Panc1 (cell line): ENCODE measurements around the gene TRNAU1AP. TPM values are rescaled to one million over a fixed set of nuclear protein-coding genes. Genes with fewer than 3 reads are reported as not detected.

Source experiments
- ATAC-seq: fragments of 200-7000 bp; cut with Tn5 transposase; 2 replicates; pipeline ENCODE4 v1.9.1; 2020; ENCODE audit warnings: mild to moderate bottlenecking, moderate library complexity
- BruUV-seq: library from RNA; stranded (reverse); fragments of 400-500 nt; replicated peaks from 2 replicates; lab custom pipeline; 2021; lab: Mats Ljungman, UMichigan
- CTCF ChIA-PET: fragments of 300-600 bp; sonication (Branson Sonifier 250); formaldehyde crosslinking; loops from one replicate; lab custom pipeline; 2022; ENCODE audit warnings: antibody characterized with exemption; lab: Charles Lee
- POLR2A ChIA-PET: fragments of 300-600 bp; sonication (Branson Sonifier 250); formaldehyde crosslinking; loops from one replicate; lab custom pipeline; 2022; ENCODE audit warnings: antibody characterized with exemption; lab: Charles Lee
- DNase-seq: peaks from one replicate; pipeline ENCODE4 v3.0.0-alpha.2; 2010; ENCODE audit warnings: low read depth, low spot score
- H3K27ac ChIP-seq: 2 replicates; pipeline ENCODE4 v1.5.1; 2011; ENCODE audit warnings: mild to moderate bottlenecking, low read length, inconsistent platforms
- H3K27me3 ChIP-seq: fragments of 200-500 bp; sonication (Bioruptor generic); 2 replicates; pipeline ENCODE4 v1.6.0; 2014; ENCODE audit warnings: low read length, inconsistent platforms; ENCODE audit not compliant: control insufficient read depth, insufficient read depth
- H3K36me3 ChIP-seq: fragments of 200-500 bp; sonication (Bioruptor generic); 2 replicates; pipeline ENCODE4 v1.5.1; 2014; ENCODE audit warnings: inconsistent platforms, mild to moderate bottlenecking, low read length, moderate library complexity; ENCODE audit not compliant: control insufficient read depth, insufficient read depth
- H3K4me1 ChIP-seq: 2 replicates; pipeline ENCODE4 v1.5.1; 2011; ENCODE audit warnings: inconsistent platforms, mild to moderate bottlenecking, low read length, moderate library complexity; ENCODE audit not compliant: control insufficient read depth, insufficient read depth
- H3K4me3 ChIP-seq, 2 experiments: 2 replicates each; pipeline ENCODE4 v1.5.1; 2011 to 2012; ENCODE audit warnings: low read depth in 2 of 2, low read length in 2 of 2, mild to moderate bottlenecking in 2 of 2, inconsistent platforms in 1 of 2, moderate library complexity in 1 of 2
- H3K9me3 ChIP-seq: fragments of 200-500 bp; sonication (Bioruptor generic); 2 replicates; pipeline ENCODE4 v1.5.1; 2014; ENCODE audit warnings: low read depth, mild to moderate bottlenecking, inconsistent platforms, low read length, moderate library complexity; ENCODE audit not compliant: control insufficient read depth, insufficient read depth
- POLR2AphosphoS5 ChIP-seq: IDR thresholded peaks from 2 replicates; pipeline ENCODE4 v1.6.1; 2012; ENCODE audit warnings: mild to moderate bottlenecking, low read depth, low read length, moderate library complexity
- SIN3A ChIP-seq: IDR thresholded peaks from 2 replicates; pipeline ENCODE4 v1.6.1; 2012; ENCODE audit warnings: low read depth, mild to moderate bottlenecking, low read length, moderate library complexity, borderline replicate concordance; ENCODE audit not compliant: insufficient read depth
- TCF7L2 ChIP-seq: IDR thresholded peaks from 2 replicates; pipeline ENCODE4 v1.6.1; 2011; ENCODE audit warnings: mild to moderate bottlenecking, low read depth, low read length, inconsistent platforms
- in situ Hi-C: cut with HindIII; loops from 2 replicates; pipeline ENCODE4 v1.10.0; 2016; ENCODE audit warnings: low sequenced_read_pairs, low pct_unique_long_range_greater_than_20kb
- intact Hi-C: fragments of 100-400 bp; cut with micrococcal nuclease; formaldehyde crosslinking; loops from one replicate; pipeline ENCODE4 v1.10.0; 2022; ENCODE audit not compliant: unreplicated experiment
- total RNA-seq: library from RNA; stranded (reverse); gene quantifications from one replicate; pipeline ENCODE4 v1.2.1, GENCODE V29; 2021; ENCODE audit not compliant: unreplicated experiment
- TF ChIP-seq, protein P1 (sequence below), 2 experiments: IDR thresholded peaks; 2 replicates each; pipeline ENCODE4 v1.6.1; 2011 to 2012; ENCODE audit warnings: low read depth in 2 of 2, control low read depth in 1 of 2, low read length in 1 of 2, mild to moderate bottlenecking in 1 of 2, moderate library complexity in 1 of 2; ENCODE audit not compliant: insufficient read depth in 1 of 2
- TF ChIP-seq, protein P2 (sequence below): fragments of 450-650 bp; IDR thresholded peaks from 2 replicates; pipeline ENCODE4 v1.5.1; 2017; ENCODE audit warnings: mild to moderate bottlenecking

The TRNAU1AP gene
- total RNA-seq, 1 experiment from 2014 or later, result 39.1 TPM

DNA sequence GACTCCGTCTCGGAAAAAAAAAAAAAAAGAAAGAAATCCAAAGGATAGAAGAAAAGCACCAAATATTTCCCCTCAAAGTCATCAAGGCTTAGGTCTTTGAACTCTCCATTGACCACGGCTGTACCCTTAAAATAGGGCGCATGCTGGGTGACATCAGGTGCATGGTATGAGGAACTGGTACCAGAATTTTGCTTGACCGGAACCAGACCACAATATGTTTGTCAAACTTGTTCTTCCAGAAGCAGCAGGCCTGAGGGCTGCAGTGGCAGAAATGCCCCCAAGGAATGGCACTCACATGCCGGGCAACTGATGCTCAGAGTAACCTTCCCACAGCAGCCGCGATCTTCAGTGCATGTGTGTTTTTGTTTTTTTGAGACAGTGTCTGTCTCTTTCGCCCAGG is 26.0 kb upstream of the TRNAU1AP start:
- in situ Hi-C loops, result no loop called here
- intact Hi-C loops, result no loop called here
- H3K36me3 ChIP-seq, result peaks cover 4% of the 10 kb centered on the region; the same call in 1 of the 2 replicates
- H3K27me3 ChIP-seq, result no peaks in the 10 kb centered on the region
- DNase-seq (no peak), ATAC-seq (no peak)
- no peak for TF ChIP-seq TCF7L2
- TF ChIP-seq, protein P1, sequence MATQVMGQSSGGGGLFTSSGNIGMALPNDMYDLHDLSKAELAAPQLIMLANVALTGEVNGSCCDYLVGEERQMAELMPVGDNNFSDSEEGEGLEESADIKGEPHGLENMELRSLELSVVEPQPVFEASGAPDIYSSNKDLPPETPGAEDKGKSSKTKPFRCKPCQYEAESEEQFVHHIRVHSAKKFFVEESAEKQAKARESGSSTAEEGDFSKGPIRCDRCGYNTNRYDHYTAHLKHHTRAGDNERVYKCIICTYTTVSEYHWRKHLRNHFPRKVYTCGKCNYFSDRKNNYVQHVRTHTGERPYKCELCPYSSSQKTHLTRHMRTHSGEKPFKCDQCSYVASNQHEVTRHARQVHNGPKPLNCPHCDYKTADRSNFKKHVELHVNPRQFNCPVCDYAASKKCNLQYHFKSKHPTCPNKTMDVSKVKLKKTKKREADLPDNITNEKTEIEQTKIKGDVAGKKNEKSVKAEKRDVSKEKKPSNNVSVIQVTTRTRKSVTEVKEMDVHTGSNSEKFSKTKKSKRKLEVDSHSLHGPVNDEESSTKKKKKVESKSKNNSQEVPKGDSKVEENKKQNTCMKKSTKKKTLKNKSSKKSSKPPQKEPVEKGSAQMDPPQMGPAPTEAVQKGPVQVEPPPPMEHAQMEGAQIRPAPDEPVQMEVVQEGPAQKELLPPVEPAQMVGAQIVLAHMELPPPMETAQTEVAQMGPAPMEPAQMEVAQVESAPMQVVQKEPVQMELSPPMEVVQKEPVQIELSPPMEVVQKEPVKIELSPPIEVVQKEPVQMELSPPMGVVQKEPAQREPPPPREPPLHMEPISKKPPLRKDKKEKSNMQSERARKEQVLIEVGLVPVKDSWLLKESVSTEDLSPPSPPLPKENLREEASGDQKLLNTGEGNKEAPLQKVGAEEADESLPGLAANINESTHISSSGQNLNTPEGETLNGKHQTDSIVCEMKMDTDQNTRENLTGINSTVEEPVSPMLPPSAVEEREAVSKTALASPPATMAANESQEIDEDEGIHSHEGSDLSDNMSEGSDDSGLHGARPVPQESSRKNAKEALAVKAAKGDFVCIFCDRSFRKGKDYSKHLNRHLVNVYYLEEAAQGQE (IDR thresholded peaks at IDR 0.05; ENCODE audit: insufficient read depth in 1 of 2, low read depth in 2 of 2, low read length in 1 of 2), result no peak
- no peak for TF ChIP-seq SIN3A
- no peak for TF ChIP-seq POLR2AphosphoS5
- TF ChIP-seq, protein P2, sequence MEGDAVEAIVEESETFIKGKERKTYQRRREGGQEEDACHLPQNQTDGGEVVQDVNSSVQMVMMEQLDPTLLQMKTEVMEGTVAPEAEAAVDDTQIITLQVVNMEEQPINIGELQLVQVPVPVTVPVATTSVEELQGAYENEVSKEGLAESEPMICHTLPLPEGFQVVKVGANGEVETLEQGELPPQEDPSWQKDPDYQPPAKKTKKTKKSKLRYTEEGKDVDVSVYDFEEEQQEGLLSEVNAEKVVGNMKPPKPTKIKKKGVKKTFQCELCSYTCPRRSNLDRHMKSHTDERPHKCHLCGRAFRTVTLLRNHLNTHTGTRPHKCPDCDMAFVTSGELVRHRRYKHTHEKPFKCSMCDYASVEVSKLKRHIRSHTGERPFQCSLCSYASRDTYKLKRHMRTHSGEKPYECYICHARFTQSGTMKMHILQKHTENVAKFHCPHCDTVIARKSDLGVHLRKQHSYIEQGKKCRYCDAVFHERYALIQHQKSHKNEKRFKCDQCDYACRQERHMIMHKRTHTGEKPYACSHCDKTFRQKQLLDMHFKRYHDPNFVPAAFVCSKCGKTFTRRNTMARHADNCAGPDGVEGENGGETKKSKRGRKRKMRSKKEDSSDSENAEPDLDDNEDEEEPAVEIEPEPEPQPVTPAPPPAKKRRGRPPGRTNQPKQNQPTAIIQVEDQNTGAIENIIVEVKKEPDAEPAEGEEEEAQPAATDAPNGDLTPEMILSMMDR, result no peak
- no TSS peak for BruUV-seq
- H3K4me1 ChIP-seq, result no peaks in the 10 kb centered on the region
- CTCF ChIA-PET, result no interaction called here
- no peak overlapping the region for H3K4me3 ChIP-seq
- POLR2A ChIA-PET, result no interaction called here
- no peak overlapping the region for H3K27ac ChIP-seq
- no peaks in the 10 kb centered on the region for H3K9me3 ChIP-seq

DNA sequence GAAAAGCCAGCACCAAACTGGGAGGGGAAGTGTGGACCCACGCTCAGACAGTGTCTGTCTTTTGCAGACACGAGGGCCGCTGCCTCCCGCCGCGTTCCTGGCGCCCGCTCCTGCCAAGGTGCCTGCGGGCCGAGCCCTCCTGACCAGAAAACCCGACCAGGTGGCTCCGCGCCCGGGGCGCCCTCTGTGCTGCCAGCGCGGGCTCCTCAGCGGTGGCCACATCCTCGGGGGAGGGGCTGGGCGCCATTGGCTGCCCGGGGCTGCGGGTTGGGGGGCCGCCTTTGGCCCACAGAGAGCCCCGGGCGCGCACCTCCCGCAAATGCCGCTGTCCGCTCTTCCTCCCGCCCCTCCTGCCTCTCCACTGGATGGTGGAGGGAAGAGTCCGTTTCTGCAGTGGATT is 22.4 kb upstream of the TRNAU1AP start:
- no peaks in the 10 kb centered on the region for H3K9me3 ChIP-seq
- H3K27me3 ChIP-seq, result no peaks in the 10 kb centered on the region
- ChIA-PET POLR2A (no interaction called here), CTCF (no interaction called here)
- no peak overlapping the region for H3K4me3 ChIP-seq
- in situ Hi-C loops (no loop called here), intact Hi-C loops (no loop called here)
- no peaks in the 10 kb centered on the region for H3K4me1 ChIP-seq
- TF ChIP-seq, protein P1 (IDR thresholded peaks at IDR 0.05; ENCODE audit: insufficient read depth in 1 of 2, low read depth in 2 of 2, low read length in 1 of 2), result no peak
- TF ChIP-seq TCF7L2 (no peak), POLR2AphosphoS5 (no peak), SIN3A (no peak)
- TF ChIP-seq, protein P2, result no peak
- BruUV-seq, result no TSS peak
- peaks cover 4% of the 10 kb centered on the region; the same call in 1 of the 2 replicates for H3K36me3 ChIP-seq
- ATAC-seq (no peak), DNase-seq (no peak)
- no peak overlapping the region for H3K27ac ChIP-seq
